CD4-positive, alpha-beta T cell treated with Interleukin-15 for 4 hours (primary cell): ENCODE measurements around the gene TK1.

ENCODE experiments used
- DNase-seq: peaks from one replicate; pipeline ENCODE4 v3.0.0-alpha.2; 2020; ENCODE audit warnings: low spot score

The TK1 gene

DNA sequence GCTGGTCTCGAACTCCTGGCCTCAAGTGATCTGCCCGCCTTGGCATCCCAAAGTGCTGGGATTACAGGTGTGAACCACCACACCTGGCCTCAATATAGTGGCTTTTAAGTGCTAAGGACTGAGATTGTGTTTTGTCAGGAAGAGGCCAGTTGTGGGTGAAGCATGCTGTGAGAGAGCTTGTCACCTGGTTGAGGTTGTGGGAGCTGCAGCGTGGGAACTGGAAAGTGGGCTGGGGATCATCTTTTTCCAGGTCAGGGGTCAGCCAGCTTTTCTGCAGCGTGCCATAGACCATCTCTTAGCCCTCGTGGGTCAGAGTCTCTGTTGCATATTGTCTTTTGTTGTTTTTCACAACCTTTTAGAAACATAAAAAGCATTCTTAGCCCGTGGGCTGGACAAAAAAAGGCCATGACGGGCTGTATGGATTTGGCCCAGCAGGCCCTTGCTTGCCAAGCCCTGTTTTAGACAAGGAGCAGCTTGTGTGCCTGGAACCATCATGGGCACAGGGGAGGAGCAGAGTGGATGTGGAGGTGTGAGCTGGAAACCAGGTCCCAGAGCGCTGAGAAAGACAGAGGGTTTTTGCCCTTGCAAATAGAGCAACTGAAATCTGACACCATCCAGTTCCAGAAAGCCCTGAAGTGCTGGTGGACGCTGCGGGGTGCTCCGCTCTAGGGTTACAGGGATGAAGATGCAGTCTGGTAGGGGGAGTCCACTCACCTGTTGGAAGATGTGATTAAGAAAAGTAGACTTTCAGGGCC is 32.7 kb upstream of the TK1 start:
- DNase-seq, result no peak

DNA sequence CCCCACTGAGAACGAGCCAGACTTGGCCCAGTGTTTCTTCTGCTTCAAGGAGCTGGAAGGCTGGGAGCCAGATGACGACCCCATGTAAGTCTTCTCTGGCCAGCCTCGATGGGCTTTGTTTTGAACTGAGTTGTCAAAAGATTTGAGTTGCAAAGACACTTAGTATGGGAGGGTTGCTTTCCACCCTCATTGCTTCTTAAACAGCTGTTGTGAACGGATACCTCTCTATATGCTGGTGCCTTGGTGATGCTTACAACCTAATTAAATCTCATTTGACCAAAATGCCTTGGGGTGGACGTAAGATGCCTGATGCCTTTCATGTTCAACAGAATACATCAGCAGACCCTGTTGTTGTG is 27.8 kb upstream of the TK1 start:
- no peak for DNase-seq

- peak; percentile 88 for DNase-seq
Measured at GRCh38 chr17:78214016-78214705, 27.3 kb upstream of the TK1 start, which contains the start of gene BIRC5. TSS of gene BIRC5 (plus strand) at chr17:78214253. CDS start at chr17:78214317, 64 bp downstream.

DNA sequence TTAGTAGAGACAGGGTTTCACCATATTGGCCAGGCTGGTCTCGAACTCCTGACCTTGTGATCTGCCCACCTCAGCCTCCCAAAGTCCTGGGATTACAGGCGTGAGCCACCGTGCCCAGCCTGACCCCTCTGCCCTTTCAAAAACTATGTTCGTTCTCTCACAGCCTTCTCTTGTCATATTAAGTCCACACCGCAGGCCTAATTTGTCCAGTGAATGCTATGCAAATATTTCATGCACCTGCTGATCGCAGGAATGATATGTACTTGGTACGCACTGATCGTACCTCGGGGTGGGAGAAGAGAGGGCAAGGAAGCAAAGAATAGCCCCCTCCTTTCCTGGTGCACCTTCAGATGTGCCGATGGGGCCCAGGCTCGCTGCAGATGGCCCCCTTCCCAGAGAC is 24.2 kb upstream of the TK1 start:
- no peak for DNase-seq

- no peak for DNase-seq
Measured at GRCh38 chr17:78210111-78210510, 23.3 kb upstream of the TK1 start.

DNA sequence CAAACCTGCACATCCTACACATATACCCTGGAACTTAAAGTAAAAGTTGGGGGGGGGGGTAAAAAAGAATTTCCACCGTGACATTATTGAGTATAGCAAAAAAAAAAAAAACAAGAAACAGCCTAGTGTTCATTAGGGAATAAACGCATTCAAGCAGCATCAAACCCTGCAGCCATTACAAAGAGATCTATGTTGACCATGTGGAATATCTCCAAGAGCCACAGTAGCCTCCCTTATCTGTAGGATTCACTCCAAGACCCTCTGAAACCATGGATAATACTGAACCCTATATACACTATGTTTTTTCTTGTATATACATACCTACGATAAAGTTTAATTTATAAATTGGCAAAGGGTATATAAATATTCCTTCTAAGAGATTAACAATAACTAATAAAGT is 21.6 kb upstream of the TK1 start:
- no peak for DNase-seq

- no peak for DNase-seq
Measured at GRCh38 chr17:78206298-78206697, 19.4 kb upstream of the TK1 start.

- DNase-seq, result no peak
Measured at GRCh38 chr17:78205124-78205775, 18.4 kb upstream of the TK1 start.

GRCh38 chr17:78204387-78205123 is 17.7 kb upstream of the TK1 start:
- DNase-seq, result no peak

DNA sequence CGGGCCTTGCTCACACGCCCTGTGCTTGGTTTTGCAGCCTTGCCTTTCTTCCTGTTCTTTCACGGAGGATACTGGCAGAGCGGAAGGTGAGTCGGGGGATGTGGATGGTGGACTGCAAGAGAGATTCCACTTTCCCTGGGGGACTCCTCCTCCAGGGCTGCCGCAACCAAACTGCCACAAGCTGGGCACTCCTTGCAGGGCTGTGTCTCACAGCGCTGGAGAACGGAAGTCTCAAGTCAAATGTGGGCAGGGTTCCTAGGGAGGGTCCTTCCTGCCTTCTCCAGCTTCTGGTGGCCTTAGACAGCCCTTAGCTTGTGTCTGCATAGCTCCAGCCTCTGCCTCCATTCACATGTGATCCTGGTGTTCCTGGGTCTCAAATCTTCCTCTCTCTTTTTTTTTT is 15.8 kb upstream of the TK1 start:
- DNase-seq, result no peak

DNA sequence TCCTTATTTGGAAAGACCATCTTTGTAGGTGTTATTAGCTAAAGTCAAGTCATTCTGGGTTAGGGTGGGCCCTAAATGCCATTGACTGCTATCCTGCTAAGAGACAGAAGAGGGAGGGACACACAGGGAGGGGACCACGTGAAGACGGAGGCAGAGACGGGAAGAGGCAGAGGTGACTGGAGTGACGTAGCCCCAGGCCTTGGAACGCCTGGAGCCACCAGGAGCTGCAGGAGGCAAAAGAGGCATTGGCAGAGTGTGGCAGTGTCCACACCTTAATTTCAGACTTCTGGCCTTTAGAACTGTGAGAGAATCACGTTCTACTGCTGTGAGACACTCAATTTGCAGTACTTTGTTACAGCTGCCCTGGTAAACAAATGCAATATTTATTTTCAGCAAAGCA is 13.6 kb upstream of the TK1 start:
- no peak for DNase-seq

DNA sequence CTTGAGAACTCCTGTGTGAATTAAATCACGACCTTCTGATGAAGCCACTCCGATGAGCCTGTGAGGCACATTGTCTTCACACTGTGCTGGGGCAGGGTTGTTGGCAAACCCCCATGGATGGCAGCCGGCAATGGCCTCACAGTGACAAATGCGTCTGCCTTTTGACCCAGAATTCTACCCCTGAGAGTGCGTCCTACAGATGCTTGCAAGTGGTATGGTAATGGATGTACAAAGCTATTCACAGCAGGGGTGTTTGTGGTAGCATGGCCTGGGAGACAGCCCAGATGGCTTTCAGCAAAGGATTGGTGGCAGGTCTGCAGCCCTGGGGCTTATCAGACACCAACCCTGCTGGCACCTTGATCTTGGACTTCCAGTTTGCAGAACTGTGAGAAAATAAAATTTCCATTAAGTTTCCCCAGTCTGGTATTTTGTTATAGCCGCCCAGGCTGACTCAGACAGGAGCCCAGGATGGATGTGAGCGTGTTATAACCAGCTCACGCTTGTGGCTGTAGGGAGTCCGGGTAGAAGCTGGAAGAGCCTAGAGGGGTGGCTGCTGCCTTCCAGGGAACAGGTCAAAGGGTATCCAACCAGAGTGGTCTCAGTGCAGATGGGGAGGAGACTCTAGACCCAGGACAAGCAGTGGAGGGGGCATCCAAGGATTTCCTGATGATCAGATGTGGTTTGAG is 10.4 kb upstream of the TK1 start:
- no peak for DNase-seq

- no peak for DNase-seq
Measured at GRCh38 chr17:78196716-78197115, 9.9 kb upstream of the TK1 start.

DNA sequence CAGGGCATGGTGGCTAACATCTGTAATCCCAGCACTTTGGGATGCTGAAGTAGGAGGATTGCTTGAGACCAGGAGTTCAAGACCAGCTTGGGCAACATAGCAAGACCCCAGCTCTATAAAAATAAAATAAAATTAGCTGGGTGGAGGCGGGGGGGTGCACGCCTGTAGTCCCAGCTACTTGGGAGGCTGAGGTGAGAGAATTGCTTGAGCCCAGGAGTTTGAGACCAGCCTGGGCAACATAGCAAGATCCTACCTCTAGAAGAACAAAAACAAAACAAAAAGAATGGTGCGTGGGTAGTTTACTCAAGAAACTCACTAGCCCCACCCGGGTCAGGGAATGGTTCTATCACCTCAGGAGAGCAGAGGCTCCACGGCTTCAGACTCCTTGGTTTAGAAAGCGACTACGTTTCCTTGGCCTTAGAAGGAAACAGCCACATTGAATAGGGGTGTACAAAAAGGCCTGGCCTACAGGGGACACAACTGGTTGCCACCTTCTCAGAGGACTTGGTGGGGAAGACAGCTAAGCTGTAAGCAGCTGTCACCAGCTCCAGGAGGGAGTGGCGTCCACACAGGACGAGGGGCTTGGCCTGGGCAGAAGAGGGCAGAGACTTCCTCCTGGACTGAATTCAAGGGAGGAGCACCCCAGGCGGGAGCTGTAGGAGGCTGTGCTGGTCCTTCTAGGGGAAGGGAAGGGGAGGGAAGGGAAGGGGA is 716 bp downstream of the TK1 start:
- no peak for DNase-seq

- DNase-seq, result no peak
Measured at GRCh38 chr17:78184868-78185267, 2.0 kb downstream of the TK1 start.

GRCh38 chr17:78184351-78184750 is 2.5 kb downstream of the TK1 start:
- DNase-seq, result no peak

GRCh38 chr17:78183916-78184315 is 2.9 kb downstream of the TK1 start:
- no peak for DNase-seq

DNA sequence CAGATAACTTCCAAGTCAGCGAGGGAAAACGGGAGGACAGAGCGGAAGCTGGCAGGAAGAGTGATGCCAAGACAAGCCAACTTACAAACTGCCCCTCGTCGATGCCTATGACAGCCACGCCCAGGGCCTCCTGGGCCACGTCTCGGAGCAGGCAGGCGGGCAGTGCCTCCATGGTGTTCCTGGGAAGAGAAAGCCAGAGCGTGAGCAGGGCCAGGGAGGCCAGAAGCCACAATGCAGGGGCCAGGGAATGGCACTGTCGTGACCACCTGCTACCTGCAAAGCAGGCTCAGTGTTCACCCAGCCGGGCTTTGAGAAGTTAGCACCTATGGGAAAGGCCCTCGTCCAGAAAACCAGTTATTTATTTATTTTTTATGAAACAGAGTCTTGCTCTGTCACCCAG is 4.3 kb downstream of the TK1 start:
- no peak for DNase-seq

DNA sequence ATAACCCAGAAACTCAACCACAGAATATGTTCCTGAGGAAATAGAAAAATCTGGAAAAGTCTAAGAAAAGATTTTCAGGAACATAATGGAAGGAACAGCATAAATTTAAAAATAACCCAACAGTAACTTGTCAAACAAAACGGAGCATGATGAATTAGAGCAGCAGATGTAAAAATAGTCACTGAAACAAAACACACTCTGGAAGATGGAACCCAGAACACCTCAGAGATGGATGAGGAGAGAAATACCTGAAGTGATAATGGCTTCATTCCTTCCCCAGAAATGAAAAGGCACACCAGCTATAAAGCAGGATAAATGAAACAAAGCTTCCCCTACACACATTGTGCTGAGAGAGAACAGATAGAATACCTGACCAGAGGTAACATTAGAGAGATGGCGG is 6.3 kb downstream of the TK1 start:
- DNase-seq, result no peak

- no peak for DNase-seq
Measured at GRCh38 chr17:78180083-78180482, 6.8 kb downstream of the TK1 start.

GRCh38 chr17:78179372-78179771 is 7.5 kb downstream of the TK1 start:
- DNase-seq, result no peak
